Naive B cell (primary cell): ENCODE data around the gene EVPLL. TPM values are rescaled to one million over a fixed set of nuclear protein-coding genes. Genes with fewer than 3 reads are reported as not detected.
A peak's percentile ranks its signal among the peaks of the same experiment; 100 is the strongest.
"Not testable (repeated sequence)": the region's sequence is repeated elsewhere in the genome, so short reads cannot be mapped to it uniquely, and the experiment has no call there.

Source experiments
- ATAC-seq, 2 donors: fragments of 150-1000 bp; cut with Tn5 transposase; 2 replicates each; pipeline ENCODE4 v1.10.0; 2021; ENCODE audit warnings: low read depth in 2 of 2, mild to moderate bottlenecking in 2 of 2, moderate library complexity in 2 of 2
- DNase-seq: peaks from one replicate; pipeline ENCODE4 v3.0.0; 2022
- H3K27ac Mint-ChIP-seq, 6 donors: one replicate each; pipeline ENCODE4 v1.8.0; 2020 to 2022; ENCODE audit warnings: mild to moderate bottlenecking in 6 of 6, mixed read lengths in 6 of 6, moderate library complexity in 5 of 6, inconsistent platforms in 2 of 6
- H3K27me3 Mint-ChIP-seq, 3 donors: one replicate each; pipeline ENCODE4 v1.8.0; 2021 to 2022; ENCODE audit warnings: mixed read lengths in 3 of 3, mild to moderate bottlenecking in 1 of 3
- H3K36me3 Mint-ChIP-seq, 2 donors: one replicate each; pipeline ENCODE4 v1.8.0; 2020 to 2022; ENCODE audit warnings: mixed read lengths in 2 of 2, inconsistent platforms in 1 of 2, mild to moderate bottlenecking in 1 of 2
- H3K4me1 Mint-ChIP-seq, 3 donors: one replicate each; pipeline ENCODE4 v1.8.0; 2020 to 2022; ENCODE audit warnings: mixed read lengths in 3 of 3, inconsistent platforms in 1 of 3, mild to moderate bottlenecking in 1 of 3, moderate library complexity in 1 of 3
- H3K4me3 Mint-ChIP-seq, 8 donors: one replicate each; pipeline ENCODE4 v1.8.0; 2020 to 2022; ENCODE audit warnings: mild to moderate bottlenecking in 8 of 8, mixed read lengths in 8 of 8, moderate library complexity in 8 of 8, inconsistent platforms in 2 of 8
- H3K9me3 Mint-ChIP-seq, 7 donors: one replicate each; pipeline ENCODE4 v1.8.0; 2020 to 2022; ENCODE audit warnings: mixed read lengths in 7 of 7, mild to moderate bottlenecking in 5 of 7, inconsistent platforms in 2 of 7, moderate library complexity in 1 of 7
- polyA plus RNA-seq, 6 donors: library from polyadenylated mRNA; unstranded; fragments of 300-500 nt; fragmentation: Illumina TruSeq; gene quantifications; one replicate each; pipeline ENCODE4 v1.2.3, GENCODE V29; 2021; ENCODE audit warnings: low read depth in 6 of 6

Gene EVPLL
- polyA plus RNA-seq, 6 donors from 2014 or later, result not detected

GRCh38 chr17:18363101-18364049, 14.2 kb upstream of the EVPLL start, which contains the start of gene SHMT1:
Gene SHMT1, minus strand, starts transcription at chr17:18363550. Its CDS starts 7,569 bp downstream, at chr17:18355981.
- H3K4me1 Mint-ChIP-seq, result peaks cover 10 to 20% (median 16%) of the 10 kb centered on the region in 3 donors
- H3K27me3 Mint-ChIP-seq, result no peaks in the 10 kb centered on the region
- ATAC-seq (peak; percentile 100), DNase-seq (peak; percentile 89)
- H3K27ac Mint-ChIP-seq, result peak within 1 kb of the TSS in 5 of 6 donors; percentile 11 to 94 (median 91)
- peak within 1 kb of the TSS; percentile 92 to 97 (median 94) for H3K4me3 Mint-ChIP-seq
- H3K36me3 Mint-ChIP-seq, result no peaks in the 10 kb centered on the region
- H3K9me3 Mint-ChIP-seq, result peaks cover 0 to 3% (median 0%) of the 10 kb centered on the region in 7 donors

- DNase-seq, result no peak
- peaks cover 10 to 20% (median 16%) of the 10 kb centered on the region in 3 donors for H3K4me1 Mint-ChIP-seq
- peak overlapping the region in 1 of 6 donors; percentile 15 for H3K27ac Mint-ChIP-seq
- no peak for ATAC-seq
- H3K36me3 Mint-ChIP-seq, result no peaks in the 10 kb centered on the region
- H3K27me3 Mint-ChIP-seq, result no peaks in the 10 kb centered on the region
- H3K4me3 Mint-ChIP-seq, result peak overlapping the region in 3 of 8 donors; percentile 60 to 67 (median 65)
- H3K9me3 Mint-ChIP-seq, result peaks cover 0 to 3% (median 0%) of the 10 kb centered on the region in 7 donors
These were observed 13.4 kb upstream of the EVPLL start for GRCh38 chr17:18364166-18364565.

GRCh38 chr17:18368946-18369345, 8.6 kb upstream of the EVPLL start:
- Mint-ChIP-seq H3K27me3 (peaks cover 8 to 19% (median 19%) of the 10 kb centered on the region in 3 donors), H3K9me3 (peaks cover 0 to 3% (median 0%) of the 10 kb centered on the region in 7 donors), H3K27ac (no peak overlapping the region), H3K36me3 (no peaks in the 10 kb centered on the region), H3K4me1 (peaks cover 0 to 2% (median 0%) of the 10 kb centered on the region in 3 donors), H3K4me3 (peak overlapping the region in 1 of 8 donors; percentile 35)
- DNase-seq (no peak), ATAC-seq (no peak)

GRCh38 chr17:18370761-18371160, 6.8 kb upstream of the EVPLL start:
- Mint-ChIP-seq H3K4me3 (peak overlapping the region in 1 of 8 donors; percentile 57), H3K4me1 (no peaks in the 10 kb centered on the region), H3K27me3 (peaks cover 8 to 19% (median 19%) of the 10 kb centered on the region in 3 donors), H3K27ac (no peak overlapping the region), H3K9me3 (peaks cover 0 to 6% (median 3%) of the 10 kb centered on the region in 7 donors), H3K36me3 (no peaks in the 10 kb centered on the region)
- ATAC-seq (no peak), DNase-seq (no peak)

GRCh38 chr17:18371455-18371854, 6.1 kb upstream of the EVPLL start:
- peaks cover 0 to 7% (median 3%) of the 10 kb centered on the region in 7 donors for H3K9me3 Mint-ChIP-seq
- no peak overlapping the region for H3K4me3 Mint-ChIP-seq
- H3K27me3 Mint-ChIP-seq, result peaks cover 8 to 19% (median 19%) of the 10 kb centered on the region in 3 donors
- no peak overlapping the region for H3K27ac Mint-ChIP-seq
- no peaks in the 10 kb centered on the region for H3K4me1 Mint-ChIP-seq
- no peak for DNase-seq
- ATAC-seq, result no peak
- no peaks in the 10 kb centered on the region for H3K36me3 Mint-ChIP-seq

GRCh38 chr17:18373181-18373580, 4.4 kb upstream of the EVPLL start:
- H3K4me1 Mint-ChIP-seq, result peaks cover 6 to 11% (median 9%) of the 10 kb centered on the region in 3 donors
- not testable (repeated sequence) for DNase-seq, H3K36me3 Mint-ChIP-seq, H3K9me3 Mint-ChIP-seq, H3K4me3 Mint-ChIP-seq, H3K27ac Mint-ChIP-seq, ATAC-seq
- peaks cover 8 to 19% (median 19%) of the 10 kb centered on the region in 3 donors for H3K27me3 Mint-ChIP-seq

GRCh38 chr17:18374216-18374615, 3.4 kb upstream of the EVPLL start:
- H3K9me3 Mint-ChIP-seq, result peaks cover 0 to 7% (median 3%) of the 10 kb centered on the region in 7 donors
- H3K4me1 Mint-ChIP-seq, result peaks cover 6 to 11% (median 9%) of the 10 kb centered on the region in 3 donors
- no peaks in the 10 kb centered on the region for H3K36me3 Mint-ChIP-seq
- peaks cover 8 to 19% (median 19%) of the 10 kb centered on the region in 3 donors for H3K27me3 Mint-ChIP-seq
- H3K27ac Mint-ChIP-seq, result no peak overlapping the region
- no peak overlapping the region for H3K4me3 Mint-ChIP-seq
- ATAC-seq (no peak), DNase-seq (no peak)

GRCh38 chr17:18378205-18378505, 577 bp downstream of the EVPLL start:
- no peak for DNase-seq
- H3K9me3 Mint-ChIP-seq, result peaks cover 0 to 7% (median 3%) of the 10 kb centered on the region in 7 donors
- peaks cover 10 to 27% (median 23%) of the 10 kb centered on the region in 3 donors for H3K27me3 Mint-ChIP-seq
- ATAC-seq, result no peak
- peaks cover 16 to 19% (median 17%) of the 10 kb centered on the region in 3 donors for H3K4me1 Mint-ChIP-seq
- peaks cover 0 to 9% of the 10 kb centered on the region in 2 donors for H3K36me3 Mint-ChIP-seq
- no peak overlapping the region for H3K4me3 Mint-ChIP-seq
- no peak overlapping the region for H3K27ac Mint-ChIP-seq

GRCh38 chr17:18378614-18379013, 1.0 kb downstream of the EVPLL start:
- not testable (repeated sequence) for ATAC-seq, H3K4me3 Mint-ChIP-seq, H3K9me3 Mint-ChIP-seq, H3K27ac Mint-ChIP-seq, DNase-seq, H3K36me3 Mint-ChIP-seq
- peaks cover 16 to 19% (median 17%) of the 10 kb centered on the region in 3 donors for H3K4me1 Mint-ChIP-seq
- peaks cover 10 to 27% (median 23%) of the 10 kb centered on the region in 3 donors for H3K27me3 Mint-ChIP-seq

- Mint-ChIP-seq H3K9me3 (peaks cover 0 to 7% (median 3%) of the 10 kb centered on the region in 7 donors), H3K4me1 (peaks cover 17 to 19% (median 18%) of the 10 kb centered on the region in 3 donors), H3K27me3 (peaks cover 10 to 27% (median 23%) of the 10 kb centered on the region in 3 donors), H3K27ac (no peak overlapping the region), H3K36me3 (peaks cover 0 to 9% of the 10 kb centered on the region in 2 donors), H3K4me3 (peak overlapping the region in 1 of 8 donors; percentile 11)
- DNase-seq (no peak), ATAC-seq (no peak)
These were observed 1.9 kb downstream of the EVPLL start for GRCh38 chr17:18379246-18380146.

GRCh38 chr17:18380471-18381157, 3.0 kb downstream of the EVPLL start:
- no peak overlapping the region for H3K4me3 Mint-ChIP-seq
- peaks cover 0 to 2% (median 0%) of the 10 kb centered on the region in 7 donors for H3K9me3 Mint-ChIP-seq
- H3K36me3 Mint-ChIP-seq, result peaks cover 0 to 9% of the 10 kb centered on the region in 2 donors
- H3K27me3 Mint-ChIP-seq, result peaks cover 10 to 27% (median 23%) of the 10 kb centered on the region in 3 donors
- no peak overlapping the region for H3K27ac Mint-ChIP-seq
- H3K4me1 Mint-ChIP-seq, result peaks cover 17 to 19% (median 18%) of the 10 kb centered on the region in 3 donors
- DNase-seq, result no peak
- no peak for ATAC-seq

GRCh38 chr17:18381158-18381952, 3.8 kb downstream of the EVPLL start:
- ATAC-seq, result no peak
- H3K27ac Mint-ChIP-seq, result peak overlapping the region in 1 of 6 donors; percentile 88
- peaks cover 17 to 19% (median 18%) of the 10 kb centered on the region in 3 donors for H3K4me1 Mint-ChIP-seq
- H3K36me3 Mint-ChIP-seq, result peaks cover 0 to 9% of the 10 kb centered on the region in 2 donors
- peaks cover 15 to 27% (median 23%) of the 10 kb centered on the region in 3 donors for H3K27me3 Mint-ChIP-seq
- no peaks in the 10 kb centered on the region for H3K9me3 Mint-ChIP-seq
- no peak for DNase-seq
- peak overlapping the region in 3 of 8 donors; percentile 4 to 48 (median 7) for H3K4me3 Mint-ChIP-seq
